NCI-H146 (cell line): ENCODE data around the gene SENP5.

Experiments
- DNase-seq: peaks from one replicate; lab custom pipeline; 2025; lab: John Stamatoyannopoulos, UW

The SENP5 gene

DNA sequence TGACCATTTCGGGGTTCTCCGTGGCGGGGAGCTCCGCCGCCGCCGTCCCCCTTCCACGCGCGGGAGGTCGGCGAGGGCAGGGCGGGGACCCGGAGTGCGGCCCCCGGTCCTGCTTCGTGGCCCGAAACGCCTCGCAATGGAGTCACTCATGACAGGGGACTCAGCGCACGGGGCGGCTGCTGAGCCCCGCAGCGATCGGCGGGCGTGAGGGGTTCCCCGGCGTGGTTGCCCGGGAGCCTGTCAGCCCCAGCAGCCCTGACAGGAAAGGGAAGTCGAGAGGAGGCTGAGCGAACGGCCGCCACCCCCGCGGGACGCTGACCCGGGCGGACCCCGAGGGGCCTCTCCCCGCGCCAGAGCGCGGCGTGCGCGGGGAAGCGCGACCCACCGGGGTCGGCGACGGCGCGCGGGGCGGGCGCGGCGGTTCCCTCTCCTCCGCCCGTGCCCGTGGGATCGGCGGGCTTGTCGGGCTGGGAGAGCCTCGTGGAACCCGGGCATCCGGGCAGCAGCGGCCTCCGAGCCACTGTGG, 101.5 kb downstream of the SENP5 start:
- peak; percentile 74 for DNase-seq

DNA sequence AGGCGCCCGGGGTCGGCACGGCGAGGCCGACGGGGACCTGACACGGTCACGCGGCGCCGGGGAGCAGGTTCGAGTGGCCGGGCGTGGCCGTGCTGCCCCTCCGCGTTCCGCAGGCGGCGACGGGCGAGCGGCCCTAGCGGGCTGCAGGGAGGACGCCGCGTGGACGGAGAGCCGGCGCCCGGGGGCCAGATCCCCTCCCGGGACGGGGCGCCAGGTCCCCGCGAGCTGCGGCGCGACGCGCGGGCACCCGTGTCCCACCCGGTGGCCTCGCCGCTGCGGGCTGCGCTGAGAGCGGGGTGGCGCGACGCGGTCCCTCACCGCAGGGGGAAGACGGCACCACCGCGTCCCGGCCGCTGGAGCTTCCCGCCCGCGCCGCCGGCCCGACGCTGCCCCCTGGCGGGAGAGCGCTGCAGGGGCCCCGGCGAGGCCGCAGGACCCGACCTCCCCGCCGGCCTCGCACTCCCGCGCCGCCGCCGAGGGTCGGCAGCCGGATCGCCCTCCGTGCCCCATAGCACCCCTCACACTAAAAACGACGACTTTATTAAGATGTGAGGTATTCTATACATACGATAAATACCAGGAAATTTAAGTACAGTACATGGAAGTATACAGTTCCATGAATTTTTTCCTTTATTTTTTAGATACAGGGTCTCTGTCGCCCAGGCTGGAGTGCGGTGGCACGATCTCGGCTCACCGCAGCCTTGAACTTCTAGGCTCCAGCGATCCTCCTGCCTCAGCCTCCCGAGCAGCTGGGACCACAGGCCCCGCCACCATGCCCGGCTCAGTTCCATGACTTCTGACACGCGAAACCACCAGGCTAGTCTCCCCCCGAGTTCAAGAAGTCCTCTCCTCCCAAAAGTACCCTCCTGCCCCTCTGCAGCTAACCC, 102.2 kb downstream of the SENP5 start:
- DNase-seq: peak; percentile 69

DNA sequence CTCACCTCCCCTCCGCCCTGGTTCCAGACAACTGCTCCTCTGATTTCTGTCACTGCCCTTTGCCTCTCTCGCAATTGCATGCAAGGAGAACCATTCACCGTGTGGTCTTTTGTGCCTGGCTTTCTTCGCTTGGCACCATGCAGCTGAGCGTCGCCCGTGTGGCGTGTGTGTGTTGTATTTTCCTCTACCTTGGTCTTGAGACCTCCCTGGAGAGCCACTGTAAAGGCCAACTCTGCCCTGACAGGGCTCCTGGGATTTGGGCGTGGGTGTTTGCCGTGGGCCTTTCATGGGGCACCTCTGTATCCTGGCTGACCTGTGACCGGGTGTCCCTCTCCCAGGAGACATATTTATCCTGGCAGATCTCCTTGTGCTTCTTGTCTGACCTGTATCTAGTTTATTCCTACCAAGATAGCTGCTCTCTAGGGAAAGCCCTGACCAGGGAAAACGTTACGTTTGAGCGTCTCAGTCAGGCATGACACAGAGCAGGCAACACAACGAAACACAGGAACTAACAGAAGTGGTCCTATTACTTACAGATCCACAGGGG, 102.9 kb downstream of the SENP5 start:
- DNase-seq: no peak

DNA sequence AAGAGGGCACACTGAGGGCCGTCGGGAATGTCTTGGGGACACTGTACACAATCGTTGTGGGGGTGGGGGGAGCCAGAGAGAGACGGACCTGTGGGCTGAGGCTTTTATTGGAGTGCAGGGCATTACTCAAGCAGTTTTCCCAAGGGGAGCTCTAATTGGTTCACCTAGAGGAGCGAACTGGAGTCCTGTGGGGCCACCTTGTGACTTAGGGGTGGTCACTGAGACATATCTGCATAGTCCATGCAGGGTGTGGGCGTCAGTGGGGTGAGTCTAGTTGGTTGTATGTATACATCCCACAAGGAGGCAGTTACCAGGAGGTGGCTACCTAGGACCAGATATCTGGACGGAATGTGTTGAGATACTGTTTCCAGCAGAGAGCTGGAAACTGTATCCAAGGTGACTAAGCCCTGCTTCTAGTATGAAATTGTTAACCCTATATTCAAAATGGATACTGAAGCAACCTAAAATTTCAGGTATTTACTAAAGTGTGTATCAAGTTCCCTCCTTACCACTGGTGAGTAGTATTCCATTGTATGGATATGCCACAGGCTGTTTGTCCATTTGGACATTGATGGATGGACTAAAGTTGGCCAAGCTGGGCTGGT, 103.5 kb downstream of the SENP5 start:
- DNase-seq: peak; percentile 15

DNA sequence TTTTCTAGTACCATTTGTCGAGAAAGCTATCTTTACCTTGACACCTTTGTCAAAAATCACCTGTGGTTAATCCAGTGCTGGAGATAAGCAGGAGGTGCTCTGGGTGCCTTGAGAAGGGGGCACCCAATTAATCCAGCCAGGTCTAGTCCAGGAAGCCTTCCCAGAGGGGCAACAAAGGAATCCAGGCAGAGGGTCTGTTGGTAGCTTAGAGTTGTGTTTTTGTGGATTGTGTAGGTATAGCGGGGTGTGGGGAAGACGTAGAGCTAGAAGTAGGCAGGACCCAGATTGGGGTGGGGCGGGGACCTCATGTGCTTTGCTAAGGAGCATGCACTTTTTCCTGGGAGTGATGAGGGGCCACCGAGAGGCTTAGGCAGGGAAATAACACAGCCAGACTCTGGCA, 106.9 kb downstream of the SENP5 start:
- no peak for DNase-seq

DNA sequence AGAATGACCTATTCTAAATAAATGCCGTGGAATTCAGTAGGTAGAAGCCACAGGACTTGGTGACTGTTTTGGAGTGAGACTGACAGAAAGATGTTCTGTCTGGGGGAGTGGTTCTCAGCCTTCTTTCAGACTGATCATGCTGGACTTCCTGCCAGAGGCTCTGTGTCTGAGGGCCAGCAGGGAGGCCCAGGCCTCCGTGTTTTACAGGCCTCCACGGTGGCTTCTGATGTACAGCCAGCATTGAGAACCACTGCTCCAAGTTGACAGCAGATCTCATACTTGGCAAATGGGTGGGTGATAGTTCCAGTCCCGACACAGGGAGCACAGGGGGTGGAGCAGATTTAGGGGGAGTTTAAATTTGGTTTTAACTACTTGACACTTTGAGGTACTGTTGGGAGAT, 107.6 kb downstream of the SENP5 start:
- no peak for DNase-seq

DNA sequence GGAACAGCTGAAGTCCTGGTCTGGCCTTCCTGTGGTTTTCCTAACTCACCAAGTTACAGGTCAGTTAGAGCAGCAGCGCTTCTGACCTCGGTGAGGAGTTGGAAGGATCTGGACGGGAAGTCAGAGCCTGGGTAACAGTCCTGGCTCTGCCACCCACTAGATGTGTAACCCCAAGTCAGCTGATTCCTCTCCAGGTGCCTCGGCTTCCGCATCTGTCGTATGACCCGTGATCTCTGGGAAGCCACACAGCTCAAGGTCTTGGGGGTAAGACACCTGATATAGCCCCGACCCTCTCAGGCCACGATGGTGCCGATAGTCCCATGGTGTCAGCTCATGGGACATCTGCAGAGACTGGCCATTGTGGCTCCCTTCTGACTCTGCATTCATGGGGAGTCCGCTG, 109.2 kb downstream of the SENP5 start:
- DNase-seq: no peak

DNA sequence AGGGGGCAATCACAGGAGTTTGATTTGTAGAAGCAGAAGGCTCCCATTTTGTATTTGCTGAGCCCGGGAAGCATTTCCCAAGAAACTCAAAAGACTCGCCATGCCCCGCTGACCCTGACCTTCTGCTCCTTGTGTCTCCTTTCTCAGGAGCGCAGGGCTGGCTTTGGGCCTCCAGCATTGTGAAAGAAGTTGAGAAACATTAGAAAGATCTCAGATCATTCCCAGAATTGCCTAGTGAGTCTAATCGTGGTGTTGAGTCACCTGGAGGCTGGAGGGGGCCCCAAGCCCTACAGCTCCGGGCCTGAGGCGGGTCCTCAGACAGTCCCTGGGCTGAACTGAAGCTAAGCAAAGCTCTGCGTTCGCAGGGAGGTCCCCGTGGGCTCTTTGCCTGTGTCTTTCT, 111.8 kb downstream of the SENP5 start:
- no peak for DNase-seq

DNA sequence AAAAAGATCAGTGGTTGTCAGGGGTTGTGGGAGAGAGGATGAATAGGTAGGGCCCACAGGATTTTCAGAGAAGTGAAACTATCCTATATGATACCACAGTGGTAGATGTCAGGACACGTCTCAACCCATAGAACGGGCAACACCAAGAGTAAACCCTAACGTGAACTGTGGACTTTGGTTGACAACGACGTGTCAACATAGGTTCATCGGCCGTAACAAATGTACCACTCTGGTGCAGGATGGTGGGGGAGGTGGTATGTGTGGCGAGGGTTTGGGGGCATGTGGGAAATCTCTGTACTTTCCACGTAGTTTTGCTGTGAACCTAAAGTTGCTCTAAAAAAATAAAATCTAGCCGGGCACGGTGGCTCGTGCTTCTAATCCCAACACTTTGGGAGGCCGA, 113.9 kb downstream of the SENP5 start:
- no peak for DNase-seq

DNA sequence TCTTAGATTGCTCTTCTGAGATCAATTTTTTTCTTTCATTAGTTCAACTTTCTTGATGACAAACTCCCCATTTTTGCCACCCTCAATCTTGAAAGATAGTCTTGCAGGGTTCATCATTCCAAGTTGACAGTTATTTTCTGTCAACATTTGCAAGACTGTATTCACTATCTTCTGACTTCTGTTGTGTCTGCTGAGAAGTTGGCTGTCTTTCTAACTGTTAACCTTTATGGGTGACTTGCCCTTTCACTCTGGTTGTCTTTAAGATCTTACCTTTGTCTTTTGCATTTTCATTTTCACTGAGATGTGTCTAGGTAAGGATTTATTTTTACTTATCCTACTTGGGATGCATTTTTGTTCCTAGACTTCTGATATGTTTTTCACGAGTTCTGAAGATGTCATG, 115.5 kb downstream of the SENP5 start:
- DNase-seq: no peak
